Smooth muscle cell (in vitro differentiated cells): Measurements from ENCODE around the gene GPR35. TPM values are rescaled to one million over a fixed set of nuclear protein-coding genes. Genes with fewer than 3 reads are reported as not detected.

Experiments used
- DNase-seq: peaks from one replicate; lab custom pipeline; 2025; ENCODE audit not compliant: unreplicated experiment; lab: John Stamatoyannopoulos, UW
- H2AFZ ChIP-seq: fragments of 200-600 bp; sonication (generic); 2 replicates; pipeline ENCODE4 v1.6.0; 2016; ENCODE audit warnings: antibody characterized with exemption, low read depth, mild to moderate bottlenecking
- H3F3A ChIP-seq: fragments of 200-600 bp; sonication (generic); 2 replicates; pipeline ENCODE4 v1.6.0; 2017; ENCODE audit warnings: antibody characterized with exemption, low read depth
- H3K27ac ChIP-seq: fragments of 200-600 bp; sonication (generic); 2 replicates; pipeline ENCODE4 v1.5.1; 2016; ENCODE audit warnings: low read depth, mild to moderate bottlenecking
- H3K27me3 ChIP-seq: fragments of 200-600 bp; sonication (generic); 2 replicates; pipeline ENCODE4 v1.6.1; 2016; ENCODE audit warnings: low read depth, mild to moderate bottlenecking
- H3K36me3 ChIP-seq: fragments of 200-600 bp; sonication (generic); 2 replicates; pipeline ENCODE4 v1.5.1; 2016; ENCODE audit warnings: low read depth
- H3K4me1 ChIP-seq: fragments of 200-600 bp; sonication (generic); 2 replicates; pipeline ENCODE4 v1.5.1; 2016; ENCODE audit warnings: low read depth
- H3K4me2 ChIP-seq: fragments of 200-600 bp; sonication (generic); 2 replicates; pipeline ENCODE4 v1.6.0; 2016; ENCODE audit warnings: mild to moderate bottlenecking
- H3K4me3 ChIP-seq: fragments of 200-600 bp; sonication (generic); 2 replicates; pipeline ENCODE4 v1.5.1; 2016; ENCODE audit warnings: mild to moderate bottlenecking
- H3K79me2 ChIP-seq: fragments of 200-600 bp; sonication (generic); 2 replicates; pipeline ENCODE4 v1.6.0; 2016; ENCODE audit warnings: low read depth, mild to moderate bottlenecking
- H3K9ac ChIP-seq: fragments of 200-600 bp; sonication (generic); 2 replicates; pipeline ENCODE4 v1.6.0; 2016; ENCODE audit warnings: low read depth
- H3K9me3 ChIP-seq: fragments of 200-600 bp; sonication (generic); replicated peaks from 2 replicates; pipeline ENCODE4 v1.5.1; 2016; ENCODE audit warnings: low read depth
- H4K20me1 ChIP-seq: fragments of 200-600 bp; sonication (generic); 2 replicates; pipeline ENCODE4 v1.6.0; 2016; ENCODE audit warnings: low read depth
- WGBS: methylation state at CpG from one replicate; pipeline ENCODE4 v1.1.7; 2016; ENCODE audit warnings: low lambda C conversion rate; 5-methylcytosine and 5-hydroxymethylcytosine counted together
- polyA plus RNA-seq: library from polyadenylated mRNA; unstranded; fragments of >200 nt; fragmentation: Nextera tagmentation; extraction: Ambion mirVana; gene quantifications from 2 replicates; pipeline ENCODE4 v1.2.1, GENCODE V29; 2016
- total RNA-seq: library from RNA; depleted of rRNA; stranded (reverse); fragments of >200 nt; gene quantifications from 2 replicates; pipeline ENCODE4 v1.2.3, GENCODE V29; 2014
- TF ChIP-seq, protein P1 (sequence below): fragments of 200-600 bp; sonication (generic); IDR thresholded peaks from 2 replicates; pipeline ENCODE4 v1.5.1; 2017; ENCODE audit warnings: borderline replicate concordance, mild to moderate bottlenecking, antibody characterized with exemption; ENCODE audit not compliant: insufficient read depth, poor library complexity, severe bottlenecking

Gene GPR35
- total and polyA plus RNA-seq, 2 experiments from 2014 or later: 1.3 to 2.1 TPM

DNA sequence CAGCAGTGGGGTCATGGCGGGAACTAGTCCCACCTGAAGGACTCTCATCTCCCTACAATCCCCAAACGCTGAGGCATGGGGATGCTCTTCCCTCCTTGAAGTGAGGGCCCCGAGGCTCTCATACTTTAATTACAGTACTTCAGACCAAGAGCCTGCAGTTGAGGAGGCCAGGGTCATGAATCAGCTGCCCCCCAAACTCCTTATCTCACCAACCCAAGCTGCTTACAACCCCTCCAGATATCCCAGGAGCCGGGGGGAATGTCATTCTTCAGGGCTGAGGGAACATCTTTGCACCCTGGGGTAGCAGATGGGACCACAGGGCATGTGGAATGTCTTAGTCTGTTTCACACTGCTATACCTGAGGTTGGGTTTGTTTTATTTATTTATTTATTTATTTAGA, 41.5 kb upstream of the GPR35 start:
- WGBS: 88% methylated on average over 4 of the region's 4 CpGs
- Histone ChIP-seq H3K9me3 (no peaks in the 10 kb centered on the region), H4K20me1 (peaks cover 60% of the 10 kb centered on the region), H3K27ac (no peak overlapping the region), H3K4me3 (no peak overlapping the region), H3K36me3 (no peaks in the 10 kb centered on the region), H3K27me3 (no peaks in the 10 kb centered on the region), H3F3A (peaks cover 15% of the 10 kb centered on the region), H3K79me2 (peaks cover 67% of the 10 kb centered on the region), H3K4me2 (no peak overlapping the region), H3K4me1 (peaks cover 23% of the 10 kb centered on the region), H3K9ac (no peak overlapping the region), H2AFZ (no peak overlapping the region)
- TF ChIP-seq, protein P1, sequence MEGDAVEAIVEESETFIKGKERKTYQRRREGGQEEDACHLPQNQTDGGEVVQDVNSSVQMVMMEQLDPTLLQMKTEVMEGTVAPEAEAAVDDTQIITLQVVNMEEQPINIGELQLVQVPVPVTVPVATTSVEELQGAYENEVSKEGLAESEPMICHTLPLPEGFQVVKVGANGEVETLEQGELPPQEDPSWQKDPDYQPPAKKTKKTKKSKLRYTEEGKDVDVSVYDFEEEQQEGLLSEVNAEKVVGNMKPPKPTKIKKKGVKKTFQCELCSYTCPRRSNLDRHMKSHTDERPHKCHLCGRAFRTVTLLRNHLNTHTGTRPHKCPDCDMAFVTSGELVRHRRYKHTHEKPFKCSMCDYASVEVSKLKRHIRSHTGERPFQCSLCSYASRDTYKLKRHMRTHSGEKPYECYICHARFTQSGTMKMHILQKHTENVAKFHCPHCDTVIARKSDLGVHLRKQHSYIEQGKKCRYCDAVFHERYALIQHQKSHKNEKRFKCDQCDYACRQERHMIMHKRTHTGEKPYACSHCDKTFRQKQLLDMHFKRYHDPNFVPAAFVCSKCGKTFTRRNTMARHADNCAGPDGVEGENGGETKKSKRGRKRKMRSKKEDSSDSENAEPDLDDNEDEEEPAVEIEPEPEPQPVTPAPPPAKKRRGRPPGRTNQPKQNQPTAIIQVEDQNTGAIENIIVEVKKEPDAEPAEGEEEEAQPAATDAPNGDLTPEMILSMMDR: no peak
- no peak for DNase-seq

DNA sequence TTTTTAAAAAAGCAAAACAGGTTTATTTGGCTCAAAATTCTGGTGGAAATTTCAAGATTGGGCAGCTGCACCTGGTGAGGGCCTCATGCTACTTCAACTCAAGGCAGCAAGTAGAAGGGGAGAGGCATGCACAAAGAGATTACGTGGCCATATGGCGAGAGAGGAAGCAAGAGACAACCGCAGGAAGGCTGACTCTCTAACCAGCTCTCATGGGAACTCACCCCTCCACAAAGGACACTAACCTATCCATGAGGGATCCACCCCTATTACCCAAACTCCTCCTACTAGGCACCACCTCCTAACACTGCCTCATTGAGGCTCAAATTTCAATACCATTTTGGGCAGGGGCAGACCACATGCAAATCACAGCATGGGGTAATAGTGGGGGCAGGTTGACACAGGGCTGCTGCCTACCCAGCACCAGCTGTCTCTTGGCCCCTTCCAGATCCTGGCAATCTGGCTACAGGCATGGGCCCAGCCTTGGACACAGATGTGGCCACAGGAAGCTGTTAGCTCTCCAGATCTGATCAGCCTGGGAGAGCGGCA, 40.7 kb upstream of the GPR35 start:
- DNase-seq: no peak
- Histone ChIP-seq H3K27me3 (no peaks in the 10 kb centered on the region), H4K20me1 (peaks cover 59% of the 10 kb centered on the region), H3K36me3 (no peaks in the 10 kb centered on the region), H3K4me3 (peak overlapping the region; percentile 92), H3F3A (peaks cover 13% of the 10 kb centered on the region), H3K4me1 (peaks cover 23% of the 10 kb centered on the region), H3K4me2 (peak overlapping the region; percentile 97), H3K9me3 (no peaks in the 10 kb centered on the region), H3K27ac (no peak overlapping the region), H3K9ac (no peak overlapping the region), H2AFZ (no peak overlapping the region), H3K79me2 (peaks cover 74% of the 10 kb centered on the region)
- TF ChIP-seq, protein P1: no peak
- WGBS: 82% methylated on average over 4 of the region's 4 CpGs

DNA sequence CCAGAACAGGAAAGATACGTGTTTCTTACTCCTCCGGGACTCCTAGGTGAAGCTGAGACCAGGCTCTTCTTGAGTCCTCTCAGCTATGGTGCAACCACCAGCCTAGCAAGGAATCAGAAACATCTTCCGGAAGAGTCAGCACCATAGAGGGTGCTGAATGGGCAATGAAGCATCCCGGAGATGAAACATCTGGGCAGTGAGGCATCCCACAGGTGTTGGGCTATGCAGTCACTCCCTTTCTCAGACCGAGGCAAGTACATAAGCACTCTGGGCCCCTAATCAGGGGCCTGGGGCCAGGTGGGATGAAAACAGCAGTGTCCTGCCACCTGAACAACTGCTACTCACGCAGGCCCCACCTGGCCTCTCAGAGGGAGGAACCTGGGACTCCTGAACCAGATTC, 40.2 kb upstream of the GPR35 start:
- Histone ChIP-seq H3K9me3 (no peaks in the 10 kb centered on the region), H3K36me3 (no peaks in the 10 kb centered on the region), H3K9ac (peak overlapping the region; percentile 94), H3K4me3 (peak overlapping the region; percentile 92), H4K20me1 (peaks cover 59% of the 10 kb centered on the region), H3K27ac (peak overlapping the region; percentile 75), H3F3A (peaks cover 10% of the 10 kb centered on the region), H2AFZ (no peak overlapping the region), H3K4me1 (peaks cover 23% of the 10 kb centered on the region), H3K4me2 (peak overlapping the region; percentile 97), H3K79me2 (peaks cover 78% of the 10 kb centered on the region), H3K27me3 (no peaks in the 10 kb centered on the region)
- 94% methylated on average over 6 of the region's 6 CpGs for WGBS
- no peak for DNase-seq
- TF ChIP-seq, protein P1: no peak

DNA sequence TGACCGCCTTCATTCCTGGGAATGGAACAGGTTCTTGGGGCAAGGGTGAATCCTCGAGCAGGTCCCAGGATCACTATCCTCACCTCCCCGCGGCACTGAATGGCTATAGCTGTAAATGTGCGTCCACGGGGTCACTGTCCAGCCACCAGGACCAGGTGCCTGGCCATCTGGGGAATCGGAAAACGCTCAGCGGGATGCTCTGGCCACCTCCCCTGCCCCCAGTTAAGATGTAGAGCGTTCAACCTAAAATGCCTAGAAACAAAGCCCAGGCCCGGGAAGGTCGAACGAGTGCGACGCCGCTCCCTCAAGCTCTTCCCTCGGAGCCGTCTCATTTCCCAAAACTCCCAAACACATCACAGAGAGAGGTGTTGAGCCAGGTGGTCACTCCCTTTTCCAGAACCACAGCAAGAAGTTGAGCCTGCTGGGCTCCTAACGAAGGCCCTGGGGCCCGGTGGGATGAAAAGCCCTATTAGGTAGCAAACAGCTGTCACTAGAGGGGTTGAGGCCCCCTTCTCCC, 39.5 kb upstream of the GPR35 start:
- TF ChIP-seq, protein P1: no peak
- H2AFZ ChIP-seq: peak overlapping the region; percentile 96
- no peaks in the 10 kb centered on the region for H3K36me3 ChIP-seq
- peak overlapping the region; percentile 75 for H3K27ac ChIP-seq
- peak overlapping the region; percentile 97 for H3K4me2 ChIP-seq
- no peak for DNase-seq
- H3K79me2 ChIP-seq: peaks cover 78% of the 10 kb centered on the region
- H4K20me1 ChIP-seq: peaks cover 54% of the 10 kb centered on the region
- H3K9ac ChIP-seq: peak overlapping the region; percentile 94
- H3K27me3 ChIP-seq: no peaks in the 10 kb centered on the region
- no peaks in the 10 kb centered on the region for H3K9me3 ChIP-seq
- H3K4me1 ChIP-seq: peaks cover 23% of the 10 kb centered on the region
- H3F3A ChIP-seq: peaks cover 7% of the 10 kb centered on the region
- peak overlapping the region; percentile 92 for H3K4me3 ChIP-seq
- WGBS: 9% methylated on average over 20 of the region's 20 CpGs
